Left lung (tissue), 10 donors: ENCODE data around the gene RERE. TPM values are rescaled to one million over a fixed set of nuclear protein-coding genes. Genes with fewer than 3 reads are reported as not detected.
"Not testable (repeated sequence)": the region's sequence is repeated elsewhere in the genome, so short reads cannot be mapped to it uniquely, and the experiment has no call there.

Experiments used
- ATAC-seq: fragments of 200-7000 bp; cut with Tn5 transposase; one replicate; pipeline ENCODE4 v1.9.1; 2020; ENCODE audit warnings: moderate library complexity
- DNase-seq, 4 donors: peaks; one replicate each; pipeline ENCODE4 v3.0.0-alpha.2; 2013 to 2020
- H3K27ac ChIP-seq, 2 donors: fragments of 200-600 bp; sonication (generic) in 1 of 2; one replicate each; pipeline versions ENCODE4 v1.5.0 to v1.8.0; 2020 to 2021
- H3K27me3 ChIP-seq, 2 donors: fragments of 200-600 bp; sonication (generic) in 1 of 2; one replicate each; pipeline versions ENCODE4 v1.5.0 to v1.8.0; 2020 to 2021
- H3K36me3 ChIP-seq, 2 donors: fragments of 200-600 bp; sonication (generic) in 1 of 2; one replicate each; pipeline versions ENCODE4 v1.5.0 to v1.8.0; 2020 to 2021
- H3K4me1 ChIP-seq, 2 donors: fragments of 200-600 bp; one replicate each; pipeline ENCODE4 v1.8.0; 2021
- H3K4me3 ChIP-seq, 2 donors: fragments of 200-600 bp; sonication (generic) in 1 of 2; one replicate each; pipeline versions ENCODE4 v1.5.0 to v1.8.0; 2020 to 2021; ENCODE audit warnings: mild to moderate bottlenecking in 1 of 2
- H3K9me3 ChIP-seq, 2 donors: fragments of 200-600 bp; sonication (generic) in 1 of 2; one replicate each; pipeline versions ENCODE4 v1.5.0 to v1.8.0; 2020 to 2021
- CTCF ChIP-seq, 2 donors: fragments of 200-600 bp; sonication (generic) in 1 of 2; IDR thresholded peaks; one replicate each; pipeline versions ENCODE4 v1.5.0 to v1.8.0; 2021; ENCODE audit warnings: antibody characterized with exemption in 2 of 2
- intact Hi-C, 2 donors: fragments of 100-400 bp; cut with DNase I; formaldehyde crosslinking; loops; one replicate each; pipeline versions ENCODE4 v1.11.2 to v1.14.2; 2022
- polyA plus RNA-seq, 6 donors: library from polyadenylated mRNA; unstranded; fragments of 120-200 nt; gene quantifications; one replicate each; pipeline ENCODE4 v1.2.1, GENCODE V29; 2013; ENCODE audit not compliant: insufficient read length in 6 of 6
- total RNA-seq, 2 donors: library from RNA; stranded (reverse); fragmentation: NEBNext Ultra II Directional; extraction: Animal tissue kit (Norgen Biotek cat#: 25700); gene quantifications; one replicate each; pipeline ENCODE4 v1.2.1, GENCODE V29; 2021
- donor health status: DM: no; HTN: yes; CAD: no.
- donor health status: DM: no; HTN: no; CAD: no.

Gene RERE
- total and polyA plus RNA-seq, 8 donors, result 73.3 to 135 (median 130) TPM

- no peaks in the 10 kb centered on the region for H3K27me3 ChIP-seq
- peak; percentile 51 for ATAC-seq
- H3K9me3 ChIP-seq, result no peaks in the 10 kb centered on the region
- H3K4me3 ChIP-seq, result no peak overlapping the region
- no peak for DNase-seq
- H3K27ac ChIP-seq, result peak overlapping the region; percentile 41 to 51
- H3K4me1 ChIP-seq, result peaks cover 0 to 32% of the 10 kb centered on the region in 2 donors
- peaks cover 0 to 6% of the 10 kb centered on the region in 2 donors for H3K36me3 ChIP-seq
- intact Hi-C loops, result no loop called here
- TF ChIP-seq CTCF (IDR thresholded peaks at IDR 0.05), result no peak
Measured at GRCh38 chr1:8506995-8507615, 310.3 kb downstream of the RERE start.

- TF ChIP-seq CTCF (IDR thresholded peaks at IDR 0.05), result no peak
- intact Hi-C loops, result no loop called here
- Histone ChIP-seq H3K4me3 (no peak overlapping the region), H3K27ac (peak overlapping the region in 1 of 2 donors; percentile 51), H3K4me1 (peaks cover 0 to 29% of the 10 kb centered on the region in 2 donors), H3K9me3 (no peaks in the 10 kb centered on the region), H3K27me3 (no peaks in the 10 kb centered on the region), H3K36me3 (peaks cover 0 to 6% of the 10 kb centered on the region in 2 donors)
- ATAC-seq (no peak), DNase-seq (no peak)
Measured at GRCh38 chr1:8506456-8506855, 311.0 kb downstream of the RERE start.

- ATAC-seq, result no peak
- H3K27ac ChIP-seq, result no peak overlapping the region
- no peak for TF ChIP-seq CTCF (IDR thresholded peaks at IDR 0.05)
- H3K4me1 ChIP-seq, result peaks cover 0 to 9% of the 10 kb centered on the region in 2 donors
- H3K36me3 ChIP-seq, result peaks cover 0 to 6% of the 10 kb centered on the region in 2 donors
- no peak for DNase-seq
- no peaks in the 10 kb centered on the region for H3K27me3 ChIP-seq
- intact Hi-C loops, result no loop called here
- H3K4me3 ChIP-seq, result no peak overlapping the region
- no peaks in the 10 kb centered on the region for H3K9me3 ChIP-seq
Measured at GRCh38 chr1:8503842-8504241, 313.6 kb downstream of the RERE start.

GRCh38 chr1:8502949-8503348 is 314.5 kb downstream of the RERE start:
- ATAC-seq, H3K27me3 ChIP-seq, H3K36me3 ChIP-seq, intact Hi-C loops, H3K4me3 ChIP-seq, H3K27ac ChIP-seq, DNase-seq, H3K9me3 ChIP-seq: not testable (repeated sequence)
- H3K4me1 ChIP-seq, result peaks cover 0 to 14% of the 10 kb centered on the region in 2 donors

GRCh38 chr1:8497210-8497819 is 320.1 kb downstream of the RERE start:
- DNase-seq (peak in 2 of 4 donors; percentile 53 to 67), ATAC-seq (peak; percentile 53)
- peaks cover 0 to 25% of the 10 kb centered on the region in 2 donors for H3K36me3 ChIP-seq
- H3K27ac ChIP-seq, result peak overlapping the region in 1 of 2 donors; percentile 67
- H3K9me3 ChIP-seq, result no peaks in the 10 kb centered on the region
- peaks cover 0 to 33% of the 10 kb centered on the region in 2 donors for H3K4me1 ChIP-seq
- intact Hi-C loops, result no loop called here
- no peak overlapping the region for H3K4me3 ChIP-seq
- no peaks in the 10 kb centered on the region for H3K27me3 ChIP-seq
- TF ChIP-seq CTCF (IDR thresholded peaks at IDR 0.05), result no peak
